NCI-H146 treated with DMSO at 0.1 percent for 48 hours (cell line): Measurements from ENCODE around the gene DLX5.

Experiments
- DNase-seq: peaks from one replicate; lab custom pipeline; 2025; ENCODE audit not compliant: unreplicated experiment; lab: John Stamatoyannopoulos, UW

Gene DLX5

DNA sequence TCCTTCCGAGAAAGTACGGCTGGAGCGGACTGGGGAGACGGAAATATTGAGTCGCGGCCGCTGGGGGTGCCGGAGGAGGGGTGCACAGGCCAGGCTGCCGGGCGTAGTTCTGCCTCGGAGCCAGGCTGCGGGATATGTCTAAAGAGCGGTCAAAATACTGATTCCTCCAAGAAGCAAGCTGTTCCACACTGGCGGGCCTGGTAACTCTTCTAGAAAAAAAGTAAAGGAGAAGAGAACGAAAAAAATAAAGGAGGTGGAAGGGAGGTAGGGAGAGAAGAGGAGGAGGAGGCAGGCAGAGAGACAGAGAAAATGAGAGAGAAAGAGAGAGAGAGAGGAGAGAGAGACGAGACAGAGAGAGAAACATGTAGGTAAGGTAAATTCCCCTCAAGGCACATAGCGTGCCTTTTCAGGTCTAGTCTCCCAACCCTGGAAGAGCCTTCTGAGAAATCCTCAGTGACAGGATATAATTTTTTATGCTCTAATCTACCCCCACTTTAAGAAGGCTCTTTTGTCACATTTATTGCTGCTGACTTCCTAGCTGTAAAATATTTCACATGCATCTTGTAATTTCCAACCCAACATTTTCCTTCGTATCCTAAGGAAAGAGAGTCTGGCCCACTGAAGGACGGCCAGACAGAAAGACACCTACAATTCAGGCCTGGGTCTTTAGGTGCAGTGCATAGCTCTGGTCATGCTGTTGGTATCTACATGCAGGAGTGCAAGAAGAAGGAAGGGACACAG, 5.7 kb downstream of the DLX5 start:
- DNase-seq: peak; percentile 41

DNA sequence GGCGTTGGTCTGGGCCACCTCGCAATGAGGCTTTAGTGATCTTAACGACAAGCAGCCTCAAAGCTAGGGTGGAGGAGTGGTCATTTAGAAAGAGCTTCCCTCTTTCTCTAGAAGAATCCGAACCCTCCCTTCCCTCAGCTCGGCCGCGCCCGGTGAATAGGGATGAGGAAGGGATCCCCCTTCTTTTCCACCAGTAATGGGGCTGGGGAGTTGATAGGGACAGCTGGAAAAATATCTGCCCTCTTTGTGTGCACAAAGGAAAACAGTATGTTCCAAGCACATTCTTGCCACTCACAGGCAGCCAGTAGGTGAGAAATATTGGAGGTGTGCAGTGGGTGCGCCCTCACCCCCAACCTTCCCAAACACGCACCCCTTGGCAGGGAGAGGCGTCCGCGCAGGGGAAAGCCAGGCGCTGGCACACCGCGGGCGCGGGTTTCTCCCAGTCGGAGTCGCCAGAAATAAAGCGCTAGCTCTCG, 6.5 kb downstream of the DLX5 start:
- DNase-seq: peak; percentile 52

DNA sequence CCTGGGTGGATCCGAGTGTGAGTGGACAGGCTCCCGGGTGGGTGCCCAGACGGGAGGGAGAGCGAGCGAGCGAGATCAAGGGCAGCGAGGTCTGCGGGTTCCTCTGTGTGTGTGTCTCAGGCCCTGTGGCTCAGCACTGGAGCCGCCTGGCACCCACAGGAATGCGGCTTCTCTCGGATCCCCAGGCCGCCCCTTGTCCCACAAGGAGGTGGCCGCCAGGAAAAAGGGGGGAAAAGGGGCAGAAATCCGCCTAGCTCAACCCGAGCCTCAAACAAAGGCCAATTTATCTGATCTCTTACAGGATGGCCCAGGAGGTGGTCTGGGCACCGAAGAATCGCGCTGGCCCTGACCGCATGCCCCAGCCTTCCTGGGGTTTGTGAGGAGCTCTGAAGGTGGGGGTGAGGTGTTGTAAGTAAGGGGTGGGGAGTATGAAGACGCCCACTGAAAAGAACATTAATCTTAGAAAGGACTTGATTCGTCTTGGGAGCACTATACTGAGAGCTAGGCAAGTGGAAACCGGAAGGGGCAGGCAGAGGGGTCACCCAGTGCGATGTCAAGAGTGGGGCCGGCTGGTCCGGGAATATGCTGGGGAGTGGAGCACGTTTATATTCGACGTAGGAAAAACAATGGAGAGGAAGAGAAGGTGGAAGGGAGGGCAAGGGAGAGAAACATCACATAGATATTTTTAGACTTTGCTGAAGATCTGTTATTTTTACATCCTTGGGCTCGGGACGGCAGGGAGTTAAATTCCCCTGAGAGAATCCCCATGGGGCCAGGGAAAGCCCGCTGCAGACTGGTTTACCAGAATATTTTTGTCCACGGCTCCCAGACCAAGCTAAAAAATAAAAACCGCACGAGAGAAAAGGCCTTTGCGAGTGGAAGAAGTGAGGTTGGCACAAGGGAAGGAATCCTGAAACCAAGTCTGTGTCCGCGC, 7.2 kb downstream of the DLX5 start:
- peak; percentile 67 for DNase-seq

DNA sequence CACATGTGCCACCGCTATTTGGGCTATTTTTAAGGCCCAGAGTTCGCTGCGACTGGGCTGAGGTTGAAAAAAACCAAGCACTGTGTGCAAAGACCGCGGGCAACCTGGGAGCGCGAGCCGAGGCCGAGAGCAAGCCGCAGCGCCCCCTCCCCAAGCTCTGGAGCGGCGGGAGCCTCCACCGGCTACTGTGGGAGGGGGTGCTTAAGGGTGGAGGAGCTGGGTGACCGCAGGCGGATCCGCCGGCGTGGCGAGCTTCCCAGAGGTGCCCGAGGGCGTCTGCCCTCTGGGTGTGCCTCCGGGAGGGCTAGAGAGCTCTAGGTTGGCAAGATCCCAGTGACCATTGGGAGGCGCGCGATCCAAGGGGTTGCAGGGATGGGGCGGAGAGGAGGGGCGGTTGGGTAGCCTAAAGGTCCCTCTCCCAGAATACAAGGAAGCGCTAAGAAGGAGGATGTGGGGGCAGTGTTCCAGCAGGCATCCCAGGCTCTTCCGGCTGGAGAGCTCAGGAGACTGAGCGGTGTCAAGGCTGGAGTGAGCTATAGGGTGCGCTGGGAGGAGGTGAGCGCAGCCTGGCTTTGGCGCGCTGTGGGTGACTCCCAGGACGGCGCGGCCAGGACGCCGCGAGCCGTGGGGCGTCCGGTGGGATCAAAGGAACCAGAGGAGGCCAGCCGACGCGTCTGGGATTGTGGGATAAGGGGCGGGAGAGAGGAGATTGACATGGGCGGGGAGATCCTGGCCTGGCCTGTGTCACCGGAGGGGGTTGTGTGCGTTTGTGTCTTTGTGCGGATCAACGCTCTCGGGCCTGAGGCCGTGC, 8.0 kb downstream of the DLX5 start:
- DNase-seq: peak; percentile 91

DNA sequence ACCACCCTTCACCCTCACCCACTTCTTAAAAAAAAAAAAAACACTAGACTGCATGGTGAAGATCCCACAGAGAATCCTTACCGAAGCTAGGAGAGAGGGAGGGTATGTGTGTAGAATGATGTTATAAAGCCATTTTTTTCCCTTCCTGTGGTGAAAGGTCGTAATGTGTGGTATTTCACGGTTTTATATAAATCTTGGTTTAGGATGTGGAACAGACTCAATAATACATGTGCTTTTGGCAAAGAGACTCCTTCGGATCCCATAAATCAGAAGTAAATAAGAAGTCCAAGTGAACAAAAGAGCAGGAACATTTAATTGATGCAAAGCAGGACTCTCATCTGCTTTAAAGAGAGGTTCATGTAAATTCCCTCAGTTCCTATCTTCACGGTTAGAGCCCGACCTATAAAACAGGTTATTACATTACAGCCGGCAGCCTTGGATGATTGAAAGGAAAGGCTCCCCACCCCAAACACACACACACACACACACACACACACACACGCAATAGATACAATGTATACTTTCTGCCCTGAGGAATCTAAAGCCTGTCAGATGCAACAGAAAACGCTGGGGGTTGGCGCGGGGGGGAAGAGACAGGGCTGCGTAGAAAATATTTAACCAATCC, 8.8 kb downstream of the DLX5 start:
- DNase-seq: peak; percentile 91

DNA sequence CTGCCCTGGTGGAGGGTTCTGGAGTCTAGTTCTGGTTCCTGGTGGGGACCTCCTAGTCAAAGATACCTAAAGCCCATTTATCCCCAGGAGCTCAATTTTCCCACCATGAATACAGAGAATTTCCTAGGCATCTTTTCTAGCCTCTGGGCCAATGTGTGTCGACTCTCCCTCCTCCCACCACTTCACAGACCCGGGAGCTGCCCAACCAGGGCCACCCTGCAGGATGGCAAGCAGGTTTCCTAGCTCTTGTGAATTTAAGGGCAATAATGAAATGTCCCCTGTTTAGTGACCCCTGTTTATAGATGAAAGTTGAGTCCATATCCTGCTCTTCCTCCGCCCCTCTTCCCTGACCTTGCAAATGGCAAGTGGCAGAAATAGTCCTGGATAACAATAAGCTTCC, 9.4 kb downstream of the DLX5 start:
- DNase-seq: peak; percentile 79

DNA sequence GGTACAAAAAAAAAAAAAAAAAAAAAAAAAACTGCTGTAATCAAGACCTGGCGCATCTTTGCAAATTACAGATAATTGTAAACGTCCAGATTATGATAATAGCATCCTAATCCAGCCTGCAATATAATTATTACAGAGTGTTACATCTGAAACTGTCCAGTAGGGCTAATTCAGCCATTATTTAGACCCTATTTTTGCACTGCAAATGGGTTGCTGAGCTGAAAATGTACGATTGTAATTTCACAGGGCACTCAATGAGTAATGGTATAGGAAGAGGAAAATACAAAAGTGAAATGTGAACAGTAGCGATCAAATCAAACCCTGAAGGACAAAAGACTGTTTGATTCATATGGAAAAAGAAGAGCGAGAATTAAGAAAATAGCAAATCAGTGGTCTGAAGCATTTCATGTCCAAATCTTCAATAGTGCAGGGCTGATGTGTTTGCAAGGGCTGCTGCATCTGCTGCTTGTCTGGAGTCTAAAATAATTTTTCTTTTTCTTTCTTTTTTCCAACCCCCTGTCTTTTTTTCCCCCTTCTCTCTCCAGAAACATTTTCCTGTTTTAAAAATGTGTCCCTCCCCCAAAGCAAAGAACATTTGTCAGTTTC, 10.4 kb downstream of the DLX5 start:
- peak; percentile 91 for DNase-seq

DNA sequence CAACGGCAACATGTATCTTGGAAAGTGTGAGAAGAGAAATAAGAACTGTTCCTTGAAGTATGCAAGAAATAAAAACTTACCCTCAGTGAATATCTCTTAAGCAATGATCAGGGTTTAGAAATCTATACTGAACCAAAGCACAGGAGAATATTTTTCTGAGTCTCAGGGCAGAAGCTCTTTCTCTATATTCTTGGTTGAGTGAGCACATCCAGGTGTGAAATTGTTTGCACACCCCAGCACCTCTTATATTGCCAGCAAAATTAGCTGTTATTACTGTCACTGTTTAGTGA, 10.8 kb downstream of the DLX5 start:
- no peak for DNase-seq

DNA sequence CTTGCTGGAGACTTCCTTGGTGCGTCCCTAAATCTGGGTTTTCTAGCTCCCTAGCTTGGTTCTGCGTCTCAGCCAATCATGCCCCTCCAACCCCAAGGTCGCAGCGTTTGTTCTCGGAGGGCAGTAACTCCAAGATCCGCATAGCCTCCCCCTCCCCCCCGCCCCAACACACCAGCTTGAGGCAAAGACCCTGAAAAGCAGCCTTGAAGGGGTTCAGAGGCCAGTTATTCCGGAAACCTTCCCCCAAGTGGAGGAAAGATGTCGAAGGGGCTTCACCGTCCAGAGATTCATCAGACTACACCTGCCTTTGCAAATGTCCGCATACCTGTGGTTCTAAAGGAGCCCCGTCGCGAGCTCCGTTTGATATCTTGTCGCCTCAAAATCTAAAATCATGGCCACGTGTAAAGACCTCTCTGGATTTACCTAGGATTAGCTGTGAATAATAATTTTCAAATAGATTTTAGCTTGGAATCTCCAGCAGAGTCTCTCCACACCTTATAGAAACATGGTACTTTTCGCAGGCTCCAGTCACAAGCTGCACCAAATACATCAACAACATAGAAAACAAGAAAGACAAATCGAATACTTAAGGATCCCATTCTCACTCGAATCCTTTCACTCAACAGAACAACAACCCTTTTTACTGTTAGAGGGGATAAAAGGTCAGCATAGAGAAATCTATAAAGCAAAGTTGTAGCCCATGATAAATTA, 11.3 kb downstream of the DLX5 start:
- no peak for DNase-seq

DNA sequence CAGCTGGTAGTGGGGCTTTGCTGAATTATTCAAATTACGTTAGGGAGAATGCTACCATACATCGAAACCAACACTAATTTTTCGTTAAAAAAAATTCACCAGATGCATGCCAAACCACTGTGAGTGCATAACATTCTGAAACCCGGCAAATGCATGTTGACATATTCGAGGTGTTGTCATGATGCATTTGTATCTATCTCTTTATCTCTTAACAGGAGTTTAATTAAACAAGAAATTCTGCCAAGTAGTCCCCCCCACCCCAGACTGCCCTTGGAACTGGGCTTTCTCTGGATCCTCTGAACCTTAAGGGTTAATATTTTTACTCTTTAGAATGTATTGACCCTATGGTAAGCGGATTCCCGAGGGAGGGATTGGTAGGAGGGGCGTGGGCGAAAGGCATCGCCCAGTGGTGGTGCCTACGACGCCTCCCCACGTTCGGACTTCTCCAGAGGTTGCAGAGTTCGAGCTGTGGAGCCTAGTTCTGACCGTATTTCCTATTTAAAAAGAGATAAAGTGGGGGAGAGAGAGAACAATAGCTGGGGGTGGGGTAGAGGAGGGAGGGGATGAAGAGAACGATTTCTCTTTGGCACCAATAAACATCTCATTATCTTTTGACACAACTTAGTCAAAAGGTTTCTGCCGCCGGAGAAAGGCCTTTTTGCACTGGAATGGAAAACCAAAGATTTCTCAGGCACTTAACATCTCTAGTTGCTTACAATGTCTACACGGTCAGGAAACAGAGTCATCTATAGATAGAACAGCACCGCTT, 12.1 kb downstream of the DLX5 start:
- peak; percentile 68 for DNase-seq

DNA sequence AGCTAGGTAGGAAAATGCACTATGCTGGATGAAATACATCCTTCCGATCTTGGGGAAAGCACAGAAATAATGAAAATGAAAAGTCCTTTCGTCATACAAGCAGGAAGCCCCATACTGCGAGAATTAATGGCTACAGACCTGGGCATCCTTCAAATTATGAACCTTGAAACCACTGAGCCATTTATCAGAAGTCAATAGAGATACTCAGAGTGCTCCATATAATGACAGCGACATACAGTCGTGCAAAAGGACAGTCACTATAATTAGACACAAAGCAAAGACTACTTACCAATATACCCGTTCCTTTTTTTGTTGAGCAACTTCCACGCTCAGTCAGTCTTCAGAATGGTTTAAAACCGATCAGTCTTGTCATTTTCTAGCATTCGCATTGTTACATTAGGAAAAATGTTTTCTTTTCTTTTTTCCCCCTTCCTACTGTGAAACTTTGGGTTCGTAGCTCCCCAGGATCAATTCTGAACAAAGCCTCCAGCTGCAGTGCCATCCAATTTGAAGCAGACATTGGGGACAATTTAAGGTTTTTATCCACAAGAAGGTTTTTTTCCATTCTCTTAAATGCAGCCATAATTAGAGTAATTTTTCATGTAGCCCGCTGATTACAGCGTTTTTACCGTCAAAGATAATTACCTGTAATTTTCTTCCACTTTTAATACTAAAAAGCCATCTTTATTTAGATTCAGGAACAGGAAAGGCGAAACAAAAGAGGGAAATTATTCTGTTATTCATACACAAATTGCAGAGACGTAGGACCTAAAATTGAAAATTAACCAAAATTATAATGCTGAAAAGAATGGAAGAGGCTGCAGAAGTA, 12.9 kb downstream of the DLX5 start:
- peak; percentile 97 for DNase-seq

DNA sequence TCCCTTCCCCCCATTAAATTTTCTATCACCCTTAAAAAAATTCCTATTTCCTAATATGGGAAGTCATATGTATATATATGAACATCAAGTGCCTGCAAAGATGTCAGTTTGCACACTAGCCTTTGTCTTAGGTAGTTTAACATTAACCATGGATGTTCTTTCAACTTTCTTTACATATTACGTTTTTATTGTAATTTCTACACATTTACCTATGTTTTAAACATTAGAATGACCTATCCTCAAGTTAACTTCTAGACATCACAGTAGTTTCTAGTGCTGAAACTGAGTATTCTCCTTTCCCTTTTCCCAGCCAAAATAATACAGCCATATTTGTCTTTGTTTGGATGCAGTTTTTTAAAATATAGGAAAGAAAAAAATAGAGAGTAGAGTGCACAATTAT, 13.5 kb downstream of the DLX5 start:
- DNase-seq: no peak

DNA sequence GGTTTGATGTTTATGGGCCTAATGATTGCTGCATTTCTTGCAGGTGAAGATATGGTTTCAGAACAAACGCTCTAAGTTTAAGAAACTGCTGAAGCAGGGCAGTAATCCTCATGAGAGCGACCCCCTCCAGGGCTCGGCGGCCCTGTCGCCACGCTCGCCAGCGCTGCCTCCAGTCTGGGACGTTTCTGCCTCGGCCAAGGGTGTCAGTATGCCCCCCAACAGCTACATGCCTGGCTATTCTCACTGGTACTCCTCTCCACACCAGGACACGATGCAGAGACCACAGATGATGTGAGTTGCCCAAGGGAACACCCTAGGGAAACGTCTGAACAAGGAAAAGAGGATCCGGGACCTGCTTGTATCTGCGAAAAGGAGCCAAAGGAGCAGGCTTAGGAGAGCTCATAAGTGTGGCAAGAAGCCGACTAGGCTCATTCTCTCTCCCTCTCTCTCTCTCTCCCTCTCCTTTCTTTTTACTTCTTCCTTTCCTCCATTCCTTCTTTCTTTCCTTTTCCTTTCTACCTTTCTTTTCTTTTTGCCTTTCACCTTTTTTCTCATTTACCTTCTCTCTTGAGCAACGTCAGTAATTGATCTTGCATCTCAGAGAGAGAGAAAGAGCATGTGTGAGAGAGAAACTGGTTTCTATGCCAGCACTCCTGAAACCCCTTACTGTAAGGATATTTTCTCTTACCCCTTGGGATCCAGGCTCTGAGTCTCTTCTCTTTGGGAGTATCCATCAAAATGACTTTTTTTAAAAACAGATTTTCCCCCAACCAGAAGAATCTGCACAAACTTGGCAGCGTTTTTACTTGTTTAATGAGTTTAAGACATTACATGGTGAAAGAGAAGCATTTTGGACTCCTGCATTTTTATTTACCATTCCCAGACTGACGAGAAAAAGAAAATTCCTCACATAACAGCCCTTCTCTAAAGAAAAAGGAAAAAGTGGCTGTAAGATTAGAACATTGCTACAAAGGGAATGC, 14.6 kb downstream of the DLX5 start:
- DNase-seq: no peak

DNA sequence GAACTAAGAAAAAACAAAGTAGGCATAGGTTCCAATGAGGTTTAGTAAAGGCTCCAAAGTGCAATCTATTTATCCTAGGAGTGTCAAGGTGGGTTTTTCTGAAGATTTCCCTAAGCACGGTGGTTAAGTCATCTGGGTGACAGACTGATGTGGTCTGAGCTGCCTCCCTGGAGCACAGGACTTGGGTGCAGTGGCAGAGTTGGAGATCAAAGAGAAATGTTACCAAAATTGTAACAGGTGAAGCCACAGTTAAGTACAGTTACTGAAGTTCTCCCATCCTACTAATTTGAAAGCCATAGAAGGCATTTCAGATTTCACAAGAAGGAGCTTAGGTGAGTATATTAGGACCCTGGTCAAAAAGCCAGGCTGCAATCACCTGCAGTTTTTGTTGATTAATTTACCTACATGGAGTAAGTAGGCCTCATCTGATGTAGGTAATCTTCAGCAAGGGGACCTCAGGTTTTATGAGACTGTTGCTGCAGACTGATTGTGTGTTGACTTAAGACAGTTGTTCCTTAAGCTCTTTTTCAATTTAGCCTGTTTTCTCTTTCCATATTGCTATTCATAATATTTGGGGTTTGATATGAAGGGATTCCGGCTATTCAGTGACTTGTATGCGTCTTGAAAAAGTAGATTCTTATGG, 16.2 kb downstream of the DLX5 start:
- no peak for DNase-seq

DNA sequence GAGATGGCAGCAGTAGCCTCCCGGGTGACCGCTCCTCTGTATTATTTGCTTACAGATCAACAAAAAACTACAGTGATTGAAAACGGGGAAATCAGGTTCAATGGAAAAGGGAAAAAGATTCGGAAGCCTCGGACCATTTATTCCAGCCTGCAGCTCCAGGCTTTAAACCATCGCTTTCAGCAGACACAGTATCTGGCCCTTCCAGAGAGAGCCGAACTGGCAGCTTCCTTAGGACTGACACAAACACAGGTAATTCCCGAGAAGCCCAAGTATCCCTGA, 17.1 kb downstream of the DLX5 start:
- DNase-seq: no peak

DNA sequence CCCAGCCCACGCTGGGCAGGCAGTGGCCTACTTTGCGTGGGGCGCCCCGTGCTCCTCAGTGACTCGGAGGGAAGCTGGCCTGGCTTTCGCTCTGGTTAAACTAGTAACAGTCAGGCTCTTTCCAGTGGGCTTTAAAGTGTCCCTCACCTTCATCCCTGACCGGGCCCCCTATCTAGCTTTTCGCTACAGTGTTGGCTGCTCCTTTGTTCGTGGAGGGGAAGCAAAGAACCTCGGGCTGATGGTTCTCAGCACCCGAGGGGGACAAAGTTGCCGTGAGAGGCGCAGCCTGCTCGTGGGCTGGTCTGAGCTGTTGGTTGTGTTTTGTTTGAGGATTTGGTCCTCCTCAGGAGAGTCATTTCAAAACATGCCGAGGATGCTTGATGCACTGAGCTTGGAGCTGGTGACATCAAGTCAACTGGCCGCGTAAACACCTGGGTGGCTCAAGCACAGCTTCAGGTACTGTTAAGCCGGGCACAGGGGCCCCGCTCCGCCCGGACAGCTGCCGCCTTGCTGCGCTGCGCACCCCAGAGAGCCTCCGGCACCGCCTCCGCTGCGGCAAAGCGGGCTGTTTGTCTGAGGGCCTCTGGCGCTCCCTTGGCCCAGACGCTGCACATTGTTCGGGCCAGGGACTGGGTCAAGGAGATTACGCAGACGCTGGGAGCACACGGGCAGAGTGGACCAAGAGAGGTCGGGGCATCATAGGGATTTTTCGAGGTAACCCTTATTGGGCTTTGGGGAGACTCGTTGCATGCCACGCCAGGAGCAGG, 17.6 kb downstream of the DLX5 start:
- no peak for DNase-seq
